K562 (cell line): ENCODE results near the gene PIP4K2A. TPM values are rescaled to one million over a fixed set of nuclear protein-coding genes. Genes with fewer than 3 reads are reported as not detected.

Experiments used
- CBFB ChIP-seq: sonication (generic); formaldehyde crosslinking; IDR thresholded peaks from 2 replicates; pipeline ENCODE4 v1.4.0; 2020; ENCODE audit warnings: mild to moderate bottlenecking, missing genetic modification reagents
- CHD1 ChIP-seq: fragments of 200-600 bp; sonication (generic); IDR thresholded peaks from one replicate; pipeline ENCODE4 v1.6.1; 2012; ENCODE audit warnings: mild to moderate bottlenecking, moderate library complexity, low read length, inconsistent platforms
- ESRRA ChIP-seq: fragments of 450-650 bp; IDR thresholded peaks from 2 replicates; pipeline ENCODE4 v1.6.1; 2014; ENCODE audit warnings: low read depth, mild to moderate bottlenecking, moderate library complexity, borderline replicate concordance
- FOS ChIP-seq: IDR thresholded peaks from 3 replicates; pipeline ENCODE4 v1.6.1; 2011; ENCODE audit not compliant: insufficient read length; ENCODE audit errors: extremely low read depth
- FOXA3 ChIP-seq, 2 experiments: fragments of 450-650 bp in 1 of 2; sonication (generic) in 1 of 2; formaldehyde crosslinking; IDR thresholded peaks in 1 of 2; conservative IDR thresholded peaks in 1 of 2; 2 replicates each; pipeline versions ENCODE4 v1.4.0 to v1.8.0; 2020 to 2022; ENCODE audit warnings: mild to moderate bottlenecking in 2 of 2, missing genetic modification reagents in 1 of 2
- HMG20B ChIP-seq: fragments of 250-450 bp; sonication (Bioruptor Pico); IDR thresholded peaks from 2 replicates; pipeline ENCODE4 v1.5.0; 2021; ENCODE audit warnings: mild to moderate bottlenecking
- MAFK ChIP-seq: IDR thresholded peaks from 2 replicates; pipeline ENCODE4 v1.6.1; 2011; ENCODE audit warnings: low read length, improper control_type of control experiment
- MAX ChIP-seq: sonication (generic); formaldehyde crosslinking; IDR thresholded peaks from 2 replicates; pipeline ENCODE4 v1.9.0; 2022; ENCODE audit warnings: mild to moderate bottlenecking, missing genetic modification reagents
- MTF1 ChIP-seq: fragments of 250-450 bp; sonication (Bioruptor Pico); IDR thresholded peaks from 2 replicates; pipeline ENCODE4 v1.9.0; 2021; ENCODE audit warnings: moderate library complexity, mild to moderate bottlenecking, inconsistent platforms, borderline replicate concordance
- PYGO2 ChIP-seq: fragments of 450-650 bp; IDR thresholded peaks from 2 replicates; pipeline ENCODE4 v1.6.1; 2016; ENCODE audit warnings: mild to moderate bottlenecking, missing genetic modification characterization, moderate library complexity, missing compliant biosample characterization
- SIRT6 ChIP-seq: IDR thresholded peaks from one replicate; pipeline ENCODE4 v1.6.1; 2012; ENCODE audit warnings: low read depth, mild to moderate bottlenecking, control low read depth, inconsistent platforms, low read length, moderate library complexity
- ZHX1 ChIP-seq: fragments of 150-350 bp; conservative IDR thresholded peaks from 2 replicates; pipeline ENCODE4 v1.6.1; 2014; ENCODE audit warnings: low read length
- ZNF407 ChIP-seq: fragments of 450-650 bp; IDR thresholded peaks from 2 replicates; pipeline ENCODE4 v1.6.1; 2016; ENCODE audit warnings: low read depth
- polyA plus RNA-seq, 8 experiments: library from polyadenylated mRNA; depleted of rRNA in 4 of 8; stranded (reverse) in 5 of 8; unstranded in 3 of 8; fragments of >200 nt; fragmentation: Nextera tagmentation in 2 of 8; fragmentation: Illumina TruSeq in 1 of 8; extraction: Ambion mirVana in 2 of 8; extraction: Trizol in 1 of 8; gene quantifications; 2 replicates each; pipeline versions ENCODE4 v1.2.1 to v1.2.3, GENCODE V29; 2011 to 2014; ENCODE audit warnings: inconsistent platforms in 1 of 8, missing spikeins in 1 of 8
- total RNA-seq, 7 experiments: library from RNA; depleted of rRNA in 6 of 7; stranded (reverse); fragments of >200 nt in 6 of 7; fragmentation: Illumina TruSeq in 2 of 7; extraction: Trizol in 2 of 7; gene quantifications; 2 replicates each; pipeline versions ENCODE4 v1.2.1 to v1.2.3, GENCODE V29; 2011 to 2021; ENCODE audit warnings: low replicate concordance in 1 of 7

PIP4K2A gene
- total and polyA plus RNA-seq, 9 of the 15 experiments (the other 6 are each of a cell fraction or from before 2014, with no cell fraction given) = 35.6 to 117 (median 71.9) TPM

GRCh38 chr10:22623633-22624253, 90.6 kb downstream of the PIP4K2A start (continued):
- TF ChIP-seq ZNF407 (no peak), MAX (CRISPR knock-in tag) (peak; percentile 59), MAFK (no peak), FOS (no peak), ESRRA (no peak), HMG20B (no peak), CBFB (CRISPR knock-in tag) (no peak), MTF1 (CRISPR knock-in tag) (no peak), FOXA3 (CRISPR knock-in tag; conservative IDR thresholded peaks at IDR 0.05 in 1 of 2, IDR thresholded peaks at IDR 0.05 in 1 of 2) (no peak), CHD1 (no peak), SIRT6 (no peak), ZHX1 (no peak), PYGO2 (tag) (no peak)
